C4-2B (cell line): ENCODE data around the gene SPTBN2.

Experiments
- H3K27ac ChIP-seq: fragments of 450-650 bp; 2 replicates; pipeline ENCODE4 v1.5.1; 2017
- ZFX ChIP-seq: fragments of 450-650 bp; IDR thresholded peaks from 2 replicates; pipeline ENCODE4 v1.6.1; 2017
- TF ChIP-seq, protein P1 (sequence below): fragments of 450-650 bp; conservative IDR thresholded peaks from 2 replicates; pipeline ENCODE4 v1.5.1; 2017; ENCODE audit warnings: mild to moderate bottlenecking

Gene SPTBN2

DNA sequence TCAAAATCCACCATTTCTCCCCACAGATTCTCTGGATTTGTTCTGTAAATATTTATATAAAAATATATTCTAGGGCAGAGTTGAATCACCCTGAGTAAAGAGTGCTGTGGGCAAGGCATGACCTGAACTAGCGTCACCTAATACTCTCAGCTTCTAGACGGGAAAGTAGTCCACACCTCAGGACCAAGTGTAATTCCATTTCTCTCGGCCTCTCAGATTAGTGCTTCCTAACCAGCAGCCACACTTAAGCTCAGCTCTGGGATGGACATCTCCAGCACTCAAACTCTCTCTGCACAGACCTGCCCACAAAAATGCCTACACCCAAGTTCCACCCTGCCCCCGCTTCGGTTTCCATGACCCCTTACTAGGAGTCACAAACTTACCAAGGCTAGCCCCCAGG, 5.3 kb downstream of the SPTBN2 start:
- H3K27ac ChIP-seq, result no peak overlapping the region
- TF ChIP-seq, protein P1, sequence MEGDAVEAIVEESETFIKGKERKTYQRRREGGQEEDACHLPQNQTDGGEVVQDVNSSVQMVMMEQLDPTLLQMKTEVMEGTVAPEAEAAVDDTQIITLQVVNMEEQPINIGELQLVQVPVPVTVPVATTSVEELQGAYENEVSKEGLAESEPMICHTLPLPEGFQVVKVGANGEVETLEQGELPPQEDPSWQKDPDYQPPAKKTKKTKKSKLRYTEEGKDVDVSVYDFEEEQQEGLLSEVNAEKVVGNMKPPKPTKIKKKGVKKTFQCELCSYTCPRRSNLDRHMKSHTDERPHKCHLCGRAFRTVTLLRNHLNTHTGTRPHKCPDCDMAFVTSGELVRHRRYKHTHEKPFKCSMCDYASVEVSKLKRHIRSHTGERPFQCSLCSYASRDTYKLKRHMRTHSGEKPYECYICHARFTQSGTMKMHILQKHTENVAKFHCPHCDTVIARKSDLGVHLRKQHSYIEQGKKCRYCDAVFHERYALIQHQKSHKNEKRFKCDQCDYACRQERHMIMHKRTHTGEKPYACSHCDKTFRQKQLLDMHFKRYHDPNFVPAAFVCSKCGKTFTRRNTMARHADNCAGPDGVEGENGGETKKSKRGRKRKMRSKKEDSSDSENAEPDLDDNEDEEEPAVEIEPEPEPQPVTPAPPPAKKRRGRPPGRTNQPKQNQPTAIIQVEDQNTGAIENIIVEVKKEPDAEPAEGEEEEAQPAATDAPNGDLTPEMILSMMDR, result no peak
- no peak for TF ChIP-seq ZFX

GRCh38 chr11:66722745-66723651, 6.0 kb downstream of the SPTBN2 start:
- no peak for TF ChIP-seq ZFX
- TF ChIP-seq, protein P1, result no peak
- H3K27ac ChIP-seq, result no peak overlapping the region

GRCh38 chr11:66721939-66722338, 7.1 kb downstream of the SPTBN2 start:
- TF ChIP-seq ZFX, result no peak
- TF ChIP-seq, protein P1, result no peak
- H3K27ac ChIP-seq, result no peak overlapping the region

DNA sequence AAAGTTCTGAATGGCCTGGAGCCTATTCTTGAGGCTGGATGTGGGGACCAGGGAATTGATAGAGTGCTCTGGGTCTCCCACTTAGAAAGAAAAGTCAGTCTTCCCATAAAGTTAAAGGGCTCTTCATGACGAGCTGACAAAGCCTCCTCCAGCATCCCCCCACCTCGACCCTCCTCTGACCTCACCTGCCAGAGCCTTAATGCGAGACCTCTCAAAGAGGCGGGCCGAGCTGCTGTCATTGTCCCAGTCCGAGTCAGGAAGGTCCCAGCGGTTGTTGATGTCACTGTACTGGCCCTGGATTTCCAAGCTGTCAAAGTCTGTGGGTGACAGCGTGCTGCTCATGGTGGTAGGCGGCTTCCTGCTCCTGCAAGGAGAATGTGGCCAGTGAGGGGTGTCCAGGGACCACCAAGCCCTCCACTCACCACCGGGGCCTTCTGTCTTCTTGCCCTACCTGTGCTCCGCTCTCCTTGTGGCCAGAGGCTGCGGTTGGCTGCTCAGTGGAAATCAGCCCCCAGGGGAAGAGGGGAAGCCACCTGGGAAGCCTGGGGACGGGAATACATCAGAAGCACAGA, 8.0 kb downstream of the SPTBN2 start:
- TF ChIP-seq ZFX, result no peak
- TF ChIP-seq, protein P1, result no peak
- H3K27ac ChIP-seq, result no peak overlapping the region

GRCh38 chr11:66720223-66720898, 8.7 kb downstream of the SPTBN2 start:
- no peak for TF ChIP-seq ZFX
- TF ChIP-seq, protein P1, result no peak
- no peak overlapping the region for H3K27ac ChIP-seq

GRCh38 chr11:66719111-66719872, 9.7 kb downstream of the SPTBN2 start:
- no peak for TF ChIP-seq ZFX
- TF ChIP-seq, protein P1, result no peak
- H3K27ac ChIP-seq, result peak overlapping the region; percentile 85
